Measurements from ENCODE around the gene RFC4.

Gene RFC4

GRCh38 chr3:186826976-186827857 lies 20.9 kb upstream of the RFC4 start:
- H2AFZ ChIP-seq (ENCODE audit: low read length), result no peak overlapping the region

DNA sequence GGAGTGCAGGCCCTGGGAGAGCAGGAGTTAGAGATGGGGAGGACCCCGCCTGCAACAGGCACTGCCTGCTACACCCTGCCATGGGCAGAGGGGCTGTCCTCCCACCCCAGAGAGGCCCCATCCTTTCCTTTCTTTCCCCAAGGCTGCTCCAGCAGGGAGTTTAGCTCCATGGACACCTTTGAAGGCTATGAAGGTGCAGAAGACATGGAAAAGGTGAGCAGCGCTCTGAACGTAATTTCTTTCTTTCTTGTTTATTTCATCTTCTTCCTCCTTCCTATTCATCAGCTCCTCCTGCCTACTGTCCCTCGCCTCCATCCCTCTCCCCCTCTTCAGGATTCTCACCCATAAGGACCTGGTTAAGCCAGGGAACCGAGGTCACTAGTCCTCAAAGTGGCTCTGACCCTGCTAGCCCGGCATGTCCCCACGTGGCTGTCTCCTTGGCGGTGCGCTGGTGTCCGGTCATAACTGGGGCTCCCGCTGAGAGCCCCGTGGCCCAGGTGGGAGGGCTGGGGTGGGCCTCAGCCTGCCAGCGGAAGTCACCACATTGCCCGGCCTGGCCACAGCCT lies 20.2 kb upstream of the RFC4 start:
- TF ChIP-seq EZH2 (IDR thresholded peaks at IDR 0.05; ENCODE audit: borderline replicate concordance, low read length), result no peak
- TF ChIP-seq CTCF (IDR thresholded peaks at IDR 0.05; ENCODE audit: low read length), result no peak
- Histone ChIP-seq H3K79me2 (ENCODE audit: insufficient read depth, low read length) (no peaks in the 10 kb centered on the region), H2AFZ (ENCODE audit: low read length) (no peak overlapping the region), H3F3A (ENCODE audit: insufficient read depth, low read length) (no peaks in the 10 kb centered on the region), H3K9ac (ENCODE audit: low read length) (peak overlapping the region; percentile 88), H3K4me1 (ENCODE audit: insufficient read depth, low read length, severe bottlenecking) (peaks cover 38% of the 10 kb centered on the region), H3K36me3 (ENCODE audit: insufficient read depth, low read length) (no peaks in the 10 kb centered on the region; the same call in 1 of the 2 replicates), H3K9me3 (ENCODE audit: low read length) (no peaks in the 10 kb centered on the region), H4K20me1 (ENCODE audit: insufficient read depth, low read length) (no peaks in the 10 kb centered on the region), H3K27me3 (ENCODE audit: insufficient read depth, low read length) (peaks cover 13% of the 10 kb centered on the region), H3K27ac (ENCODE audit: low read depth, low read length, poor library complexity, severe bottlenecking) (no peak overlapping the region), H3K4me3 (ENCODE audit: low read depth, low read length, poor library complexity, severe bottlenecking) (peak overlapping the region; percentile 70), H3K4me2 (ENCODE audit: low read length) (peak overlapping the region; percentile 92), H3K9me2 (ENCODE audit: low read depth, low read length) (no peaks in the 10 kb centered on the region)

More at GRCh38 chr3:186826976-186827857, 20.9 kb upstream of the RFC4 start:
- no peaks in the 10 kb centered on the region for H3K9me2 ChIP-seq (ENCODE audit: low read depth, low read length)
- peak overlapping the region; percentile 88 for H3K9ac ChIP-seq (ENCODE audit: low read length)
- H3F3A ChIP-seq (ENCODE audit: insufficient read depth, low read length), result no peaks in the 10 kb centered on the region
- no peaks in the 10 kb centered on the region for H4K20me1 ChIP-seq (ENCODE audit: insufficient read depth, low read length)
- peaks cover 13% of the 10 kb centered on the region for H3K27me3 ChIP-seq (ENCODE audit: insufficient read depth, low read length)
- H3K36me3 ChIP-seq (ENCODE audit: insufficient read depth, low read length), result no peaks in the 10 kb centered on the region; the same call in 1 of the 2 replicates
- H3K4me3 ChIP-seq (ENCODE audit: low read depth, low read length, poor library complexity, severe bottlenecking), result peak overlapping the region; percentile 70
- TF ChIP-seq CTCF (IDR thresholded peaks at IDR 0.05; ENCODE audit: low read length) (no peak), EZH2 (IDR thresholded peaks at IDR 0.05; ENCODE audit: borderline replicate concordance, low read length) (no peak)
- no peak overlapping the region for H3K27ac ChIP-seq (ENCODE audit: low read depth, low read length, poor library complexity, severe bottlenecking)
- H3K4me2 ChIP-seq (ENCODE audit: low read length), result peak overlapping the region; percentile 92
- H3K4me1 ChIP-seq (ENCODE audit: insufficient read depth, low read length, severe bottlenecking), result peaks cover 34% of the 10 kb centered on the region
- H3K79me2 ChIP-seq (ENCODE audit: insufficient read depth, low read length), result no peaks in the 10 kb centered on the region
- no peaks in the 10 kb centered on the region for H3K9me3 ChIP-seq (ENCODE audit: low read length)

DNA sequence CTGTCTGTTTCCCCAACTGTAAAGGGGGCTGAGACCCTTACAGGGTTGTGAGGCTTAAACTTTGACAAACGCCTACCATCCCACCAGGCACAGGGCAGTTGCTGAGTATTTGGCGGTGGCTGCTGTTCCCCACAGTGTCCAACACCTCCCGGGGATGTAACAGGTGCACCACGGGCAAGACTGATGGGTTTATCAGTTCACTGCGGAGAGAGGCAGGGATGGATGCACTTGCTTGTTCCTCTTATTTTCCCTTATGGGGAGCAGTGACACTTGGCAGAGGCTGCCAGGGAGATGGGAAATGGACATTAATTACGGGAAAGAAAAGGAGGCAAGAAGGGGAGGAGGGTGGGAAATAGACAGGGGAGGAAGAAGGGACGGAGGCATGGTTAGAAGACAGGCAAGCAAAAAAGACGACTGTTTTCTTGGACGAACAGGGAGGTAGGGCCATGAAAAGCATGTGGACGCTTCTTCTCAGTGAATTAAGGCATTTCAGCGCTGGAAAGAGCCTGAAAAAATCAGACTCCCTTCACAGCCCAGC lies 19.7 kb upstream of the RFC4 start:
- peak overlapping the region; percentile 88; the same call in 1 of the 2 replicates for H3K9ac ChIP-seq (ENCODE audit: low read length)
- H3K4me1 ChIP-seq (ENCODE audit: insufficient read depth, low read length, severe bottlenecking), result peaks cover 38% of the 10 kb centered on the region
- no peaks in the 10 kb centered on the region for H3K9me2 ChIP-seq (ENCODE audit: low read depth, low read length)
- no peak overlapping the region for H2AFZ ChIP-seq (ENCODE audit: low read length)
- H3K9me3 ChIP-seq (ENCODE audit: low read length), result no peaks in the 10 kb centered on the region
- no peaks in the 10 kb centered on the region for H3K79me2 ChIP-seq (ENCODE audit: insufficient read depth, low read length)
- no peaks in the 10 kb centered on the region for H3F3A ChIP-seq (ENCODE audit: insufficient read depth, low read length)
- no peaks in the 10 kb centered on the region for H4K20me1 ChIP-seq (ENCODE audit: insufficient read depth, low read length)
- no peaks in the 10 kb centered on the region; the same call in 1 of the 2 replicates for H3K36me3 ChIP-seq (ENCODE audit: insufficient read depth, low read length)
- H3K4me3 ChIP-seq (ENCODE audit: low read depth, low read length, poor library complexity, severe bottlenecking), result peak overlapping the region; percentile 70
- peaks cover 13% of the 10 kb centered on the region for H3K27me3 ChIP-seq (ENCODE audit: insufficient read depth, low read length)
- peak overlapping the region; percentile 92 for H3K4me2 ChIP-seq (ENCODE audit: low read length)
- no peak for TF ChIP-seq CTCF (IDR thresholded peaks at IDR 0.05; ENCODE audit: low read length)
- TF ChIP-seq EZH2 (IDR thresholded peaks at IDR 0.05; ENCODE audit: borderline replicate concordance, low read length), result no peak
- H3K27ac ChIP-seq (ENCODE audit: low read depth, low read length, poor library complexity, severe bottlenecking), result no peak overlapping the region

Measured in OCI-LY1 (cell line).